Liver (tissue), 9 donors: Measurements from ENCODE around the gene NAGS. TPM values are rescaled to one million over a fixed set of nuclear protein-coding genes. Genes with fewer than 3 reads are reported as not detected.
A peak's percentile ranks its signal among the peaks of the same experiment; 100 is the strongest.

ENCODE experiments used
- DNase-seq: peaks from one replicate; pipeline ENCODE4 v3.0.0-alpha.2; 2017; ENCODE audit warnings: low spot score
- H3K27ac ChIP-seq, 2 donors: one replicate each; pipeline ENCODE4 v1.7.0; 2013; ENCODE audit warnings: inconsistent platforms in 2 of 2, low read length in 2 of 2, control low read depth in 1 of 2, low read depth in 1 of 2, mild to moderate bottlenecking in 1 of 2
- H3K27me3 ChIP-seq, 4 donors: one replicate each; pipeline versions ENCODE4 v1.6.1 to v1.7.0; 2013; ENCODE audit warnings: low read length in 3 of 4, inconsistent platforms in 1 of 4, mild to moderate bottlenecking in 1 of 4, moderate library complexity in 1 of 4; ENCODE audit not compliant: control insufficient read depth in 4 of 4, insufficient read depth in 4 of 4
- H3K36me3 ChIP-seq, 4 donors: one replicate each; pipeline versions ENCODE4 v1.6.1 to v1.7.0; 2013; ENCODE audit warnings: low read length in 3 of 4, mild to moderate bottlenecking in 3 of 4, low read depth in 1 of 4, moderate library complexity in 1 of 4; ENCODE audit not compliant: control insufficient read depth in 4 of 4, insufficient read depth in 3 of 4
- H3K4me1 ChIP-seq, 4 donors: one replicate each; pipeline versions ENCODE4 v1.6.1 to v1.7.0; 2013; ENCODE audit warnings: low read length in 3 of 4, mild to moderate bottlenecking in 3 of 4, moderate library complexity in 1 of 4; ENCODE audit not compliant: control insufficient read depth in 4 of 4, insufficient read depth in 4 of 4
- H3K4me3 ChIP-seq, 3 donors: one replicate each; pipeline versions ENCODE4 v1.6.1 to v1.7.0; 2013; ENCODE audit warnings: low read length in 3 of 3, control low read depth in 1 of 3, low read depth in 1 of 3, mild to moderate bottlenecking in 1 of 3
- H3K9ac ChIP-seq, 2 donors: one replicate each; pipeline ENCODE4 v1.7.0; 2013; ENCODE audit warnings: low read length in 2 of 2, mild to moderate bottlenecking in 2 of 2, moderate library complexity in 2 of 2, control low read depth in 1 of 2, low read depth in 1 of 2
- H3K9me3 ChIP-seq, 4 donors: one replicate each; pipeline versions ENCODE4 v1.6.1 to v1.7.0; 2013; ENCODE audit warnings: low read length in 3 of 4; ENCODE audit not compliant: control insufficient read depth in 4 of 4
- ATF3 ChIP-seq: IDR thresholded peaks from 2 replicates; pipeline ENCODE4 v1.6.1; 2016; ENCODE audit warnings: antibody characterized with exemption
- EGR1 ChIP-seq, 2 donors: IDR thresholded peaks; 2 replicates each; pipeline ENCODE4 v1.6.1; 2016 to 2018; ENCODE audit warnings: antibody characterized with exemption in 2 of 2, low read depth in 2 of 2
- FOXA1 ChIP-seq: IDR thresholded peaks from 2 replicates; pipeline ENCODE4 v1.6.1; 2016; ENCODE audit warnings: antibody characterized with exemption
- FOXA2 ChIP-seq: IDR thresholded peaks from 2 replicates; pipeline ENCODE4 v1.6.1; 2016; ENCODE audit warnings: antibody characterized with exemption
- GABPA ChIP-seq, 2 donors: IDR thresholded peaks in 1 of 2; conservative IDR thresholded peaks in 1 of 2; 2 replicates each; pipeline ENCODE4 v1.6.1; 2016; ENCODE audit warnings: antibody characterized with exemption in 2 of 2, mild to moderate bottlenecking in 1 of 2, moderate library complexity in 1 of 2
- HNF4A ChIP-seq, 2 donors: conservative IDR thresholded peaks; 2 replicates each; pipeline ENCODE4 v1.6.1; 2016; ENCODE audit warnings: antibody characterized with exemption in 2 of 2, mild to moderate bottlenecking in 2 of 2
- HNF4G ChIP-seq: IDR thresholded peaks from 2 replicates; pipeline ENCODE4 v1.6.1; 2016; ENCODE audit warnings: antibody characterized with exemption
- JUND ChIP-seq, 2 donors: IDR thresholded peaks; 2 replicates each; pipeline ENCODE4 v1.6.1; 2016; ENCODE audit warnings: antibody characterized with exemption in 2 of 2
- MAX ChIP-seq: IDR thresholded peaks from 2 replicates; pipeline ENCODE4 v1.6.1; 2016; ENCODE audit warnings: antibody characterized with exemption
- RAD21 ChIP-seq, 2 donors: IDR thresholded peaks; 2 replicates each; pipeline ENCODE4 v1.6.1; 2016; ENCODE audit warnings: antibody characterized with exemption in 2 of 2, mild to moderate bottlenecking in 2 of 2
- RXRA ChIP-seq, 2 donors: IDR thresholded peaks; 2 replicates each; pipeline ENCODE4 v1.6.1; 2017 to 2018; ENCODE audit warnings: antibody characterized with exemption in 2 of 2, mild to moderate bottlenecking in 1 of 2
- SP1 ChIP-seq: IDR thresholded peaks from 2 replicates; pipeline ENCODE4 v1.6.1; 2018; ENCODE audit warnings: antibody characterized with exemption, mild to moderate bottlenecking
- TAF1 ChIP-seq: conservative IDR thresholded peaks from 2 replicates; pipeline ENCODE4 v1.6.1; 2016; ENCODE audit warnings: antibody characterized with exemption, mild to moderate bottlenecking
- YY1 ChIP-seq: IDR thresholded peaks from 2 replicates; pipeline ENCODE4 v1.6.1; 2016; ENCODE audit warnings: antibody characterized with exemption, mild to moderate bottlenecking
- ZBTB33 ChIP-seq: IDR thresholded peaks from 2 replicates; pipeline ENCODE4 v1.6.1; 2016; ENCODE audit warnings: antibody characterized with exemption
- WGBS: extraction: QIAGEN DNeasy Blood & Tissue Kit; methylation state at CpG from one replicate; pipeline ENCODE4 v1.1.7; 2013; 5-methylcytosine and 5-hydroxymethylcytosine counted together
- polyA plus RNA-seq, 2 donors: library from polyadenylated mRNA; stranded (reverse) in 1 of 2; unstranded in 1 of 2; fragments of 200-250 nt in 1 of 2; fragments of >200 nt in 1 of 2; fragmentation: Nextera tagmentation in 1 of 2; extraction: Ambion mirVana in 1 of 2; gene quantifications; one replicate each; pipeline versions ENCODE4 v1.2.1 to v1.2.3, GENCODE V29; 2013 to 2015
- total RNA-seq, 2 donors: library from RNA; depleted of rRNA; stranded (reverse); fragments of >200 nt; gene quantifications; one replicate each; pipeline ENCODE4 v1.2.3, GENCODE V29; 2014
- TF ChIP-seq, protein P1 (sequence below): IDR thresholded peaks from 2 replicates; pipeline ENCODE4 v1.6.1; 2016; ENCODE audit warnings: antibody characterized with exemption, mild to moderate bottlenecking
- donor health status: healthy.
- donor health status: healthy.
- donor health status: healthy.
- donor health status: healthy.
- donor health status: healthy.

NAGS gene
- total RNA-seq (10 to 100 TPM; 21.5 to 29.4 TPM), polyA plus RNA-seq (10 to 100 TPM; 27.1 to 29.8 TPM)

- peak; percentile 65 for DNase-seq
- H3K27me3 ChIP-seq: no peaks in the 10 kb centered on the region
- peak within 1 kb of the TSS in 1 of 2 donors; percentile 68 for H3K9ac ChIP-seq
- H3K36me3 ChIP-seq: peaks cover 4 to 14% (median 12%) of the 10 kb centered on the region in 4 donors
- TF ChIP-seq, protein P1, sequence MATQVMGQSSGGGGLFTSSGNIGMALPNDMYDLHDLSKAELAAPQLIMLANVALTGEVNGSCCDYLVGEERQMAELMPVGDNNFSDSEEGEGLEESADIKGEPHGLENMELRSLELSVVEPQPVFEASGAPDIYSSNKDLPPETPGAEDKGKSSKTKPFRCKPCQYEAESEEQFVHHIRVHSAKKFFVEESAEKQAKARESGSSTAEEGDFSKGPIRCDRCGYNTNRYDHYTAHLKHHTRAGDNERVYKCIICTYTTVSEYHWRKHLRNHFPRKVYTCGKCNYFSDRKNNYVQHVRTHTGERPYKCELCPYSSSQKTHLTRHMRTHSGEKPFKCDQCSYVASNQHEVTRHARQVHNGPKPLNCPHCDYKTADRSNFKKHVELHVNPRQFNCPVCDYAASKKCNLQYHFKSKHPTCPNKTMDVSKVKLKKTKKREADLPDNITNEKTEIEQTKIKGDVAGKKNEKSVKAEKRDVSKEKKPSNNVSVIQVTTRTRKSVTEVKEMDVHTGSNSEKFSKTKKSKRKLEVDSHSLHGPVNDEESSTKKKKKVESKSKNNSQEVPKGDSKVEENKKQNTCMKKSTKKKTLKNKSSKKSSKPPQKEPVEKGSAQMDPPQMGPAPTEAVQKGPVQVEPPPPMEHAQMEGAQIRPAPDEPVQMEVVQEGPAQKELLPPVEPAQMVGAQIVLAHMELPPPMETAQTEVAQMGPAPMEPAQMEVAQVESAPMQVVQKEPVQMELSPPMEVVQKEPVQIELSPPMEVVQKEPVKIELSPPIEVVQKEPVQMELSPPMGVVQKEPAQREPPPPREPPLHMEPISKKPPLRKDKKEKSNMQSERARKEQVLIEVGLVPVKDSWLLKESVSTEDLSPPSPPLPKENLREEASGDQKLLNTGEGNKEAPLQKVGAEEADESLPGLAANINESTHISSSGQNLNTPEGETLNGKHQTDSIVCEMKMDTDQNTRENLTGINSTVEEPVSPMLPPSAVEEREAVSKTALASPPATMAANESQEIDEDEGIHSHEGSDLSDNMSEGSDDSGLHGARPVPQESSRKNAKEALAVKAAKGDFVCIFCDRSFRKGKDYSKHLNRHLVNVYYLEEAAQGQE: peak; percentile 40
- TF ChIP-seq EGR1 (IDR thresholded peaks at IDR 0.05; ENCODE audit: low read depth in 2 of 2) (no peak), HNF4A (conservative IDR thresholded peaks at IDR 0.05) (peak; percentile 63 to 83), JUND (IDR thresholded peaks at IDR 0.05) (peak in 1 of 2 donors; percentile 51), HNF4G (peak; percentile 21), YY1 (peak; percentile 48), TAF1 (peak; percentile 47), ATF3 (peak; percentile 31), SP1 (peak; percentile 67), RAD21 (IDR thresholded peaks at IDR 0.05) (no peak), MAX (no peak), ZBTB33 (no peak), FOXA2 (no peak), RXRA (IDR thresholded peaks at IDR 0.05) (peak; percentile 72 to 82), FOXA1 (no peak), GABPA (IDR thresholded peaks at IDR 0.05 in 1 of 2, conservative IDR thresholded peaks at IDR 0.05 in 1 of 2) (peak in 1 of 2 donors; percentile 16)
- WGBS: 4% methylated on average over 25 of the region's 25 CpGs
- peak within 1 kb of the TSS; percentile 78 to 90 (median 81) for H3K4me3 ChIP-seq
- peak within 1 kb of the TSS; percentile 94 to 98 for H3K27ac ChIP-seq
- H3K9me3 ChIP-seq: no peaks in the 10 kb centered on the region
- H3K4me1 ChIP-seq: peaks cover 23 to 86% (median 56%) of the 10 kb centered on the region in 4 donors
Observed at GRCh38 chr17:44004077-44004760, at the start of gene NAGS. TSS of gene NAGS (plus strand) at chr17:44004622. CDS start at chr17:44004664, 42 bp downstream.

DNA sequence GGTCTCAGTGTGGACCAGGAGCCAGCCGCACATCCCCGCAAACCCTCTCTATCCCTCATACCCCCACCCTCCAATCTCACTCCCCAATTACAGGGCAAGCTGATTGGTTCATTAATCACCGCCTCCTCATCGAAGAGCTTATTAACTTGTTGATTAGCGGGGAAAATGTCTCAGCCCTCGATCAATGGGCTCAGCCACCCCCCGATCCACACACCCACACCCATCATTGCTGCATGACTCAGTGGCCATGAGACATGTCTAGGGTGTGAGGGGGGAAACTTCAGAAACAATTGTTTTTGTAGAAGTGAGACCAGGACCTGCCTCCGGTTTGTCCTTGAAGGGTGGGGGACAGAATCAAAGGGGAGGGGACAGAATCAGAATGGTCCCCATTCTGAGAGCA is 48.2 kb upstream of the NAGS start:
- TF ChIP-seq YY1: no peak
- TF ChIP-seq HNF4A (conservative IDR thresholded peaks at IDR 0.05): no peak
- no peak for TF ChIP-seq MAX
- no peak for TF ChIP-seq EGR1 (IDR thresholded peaks at IDR 0.05; ENCODE audit: low read depth in 2 of 2)
- TF ChIP-seq FOXA1: no peak
- TF ChIP-seq RXRA (IDR thresholded peaks at IDR 0.05): no peak
- TF ChIP-seq, protein P1: no peak
- no peak for TF ChIP-seq TAF1
- TF ChIP-seq RAD21 (IDR thresholded peaks at IDR 0.05): no peak
- TF ChIP-seq JUND (IDR thresholded peaks at IDR 0.05): no peak

More for the DNA sequence above, 48.2 kb upstream of the NAGS start:
- Histone ChIP-seq H3K36me3 (no peaks in the 10 kb centered on the region), H3K27ac (no peak overlapping the region), H3K9ac (no peak overlapping the region), H3K27me3 (peaks cover 0 to 17% (median 3%) of the 10 kb centered on the region in 4 donors), H3K9me3 (no peaks in the 10 kb centered on the region), H3K4me1 (no peaks in the 10 kb centered on the region), H3K4me3 (no peak overlapping the region)
- 83% methylated on average over 8 of the region's 8 CpGs for WGBS
- DNase-seq: no peak
